HepG2 (cell line): ENCODE results near the gene ORC2. TPM values are rescaled to one million over a fixed set of nuclear protein-coding genes. Genes with fewer than 3 reads are reported as not detected.

Source experiments
- CBFB ChIP-seq: sonication (generic); formaldehyde crosslinking; IDR thresholded peaks from 2 replicates; pipeline ENCODE4 v1.4.0; 2020; ENCODE audit warnings: missing genetic modification reagents
- CCAR2 ChIP-seq: fragments of 200-400 bp; formaldehyde crosslinking; optimal IDR thresholded peaks from 2 replicates; pipeline ENCODE3; 2018; ENCODE audit warnings: low read depth, mild to moderate bottlenecking, low read length, moderate library complexity
- DMAP1 ChIP-seq: IDR thresholded peaks from 2 replicates; pipeline ENCODE4 v1.6.1; 2016
- GZF1 ChIP-seq: sonication (generic); formaldehyde crosslinking; IDR thresholded peaks from 2 replicates; pipeline ENCODE4 v1.5.1; 2020; ENCODE audit warnings: mild to moderate bottlenecking, missing genetic modification reagents
- MATR3 ChIP-seq: sonication (generic); formaldehyde crosslinking; IDR thresholded peaks from 2 replicates; pipeline ENCODE4 v1.4.0; 2020; ENCODE audit warnings: missing genetic modification reagents
- NFATC3 ChIP-seq: sonication (generic); formaldehyde crosslinking; IDR thresholded peaks from 2 replicates; pipeline ENCODE4 v1.5.1; 2020; ENCODE audit warnings: mild to moderate bottlenecking, missing genetic modification reagents
- PAWR ChIP-seq: sonication (generic); formaldehyde crosslinking; IDR thresholded peaks from 2 replicates; pipeline ENCODE4 v1.4.0; 2020; ENCODE audit warnings: missing genetic modification reagents, mild to moderate bottlenecking, borderline replicate concordance
- PPARG ChIP-seq: conservative IDR thresholded peaks from 2 replicates; pipeline ENCODE4 v1.6.1; 2016; ENCODE audit warnings: missing biosample characterization, missing genetic modification reagents
- RCOR2 ChIP-seq: IDR thresholded peaks from 2 replicates; pipeline ENCODE4 v1.6.1; 2016; ENCODE audit warnings: missing biosample characterization, missing genetic modification reagents
- SP1 ChIP-seq, 2 experiments: fragments of 450-650 bp in 1 of 2; sonication (generic) in 1 of 2; formaldehyde crosslinking in 1 of 2; IDR thresholded peaks; 2 replicates each; pipeline versions ENCODE4 v1.4.0 to v1.6.1; 2016 to 2020; ENCODE audit warnings: missing genetic modification reagents in 1 of 2
- SP5 ChIP-seq: IDR thresholded peaks from 2 replicates; pipeline ENCODE4 v1.6.1; 2016; ENCODE audit warnings: low read depth, borderline replicate concordance
- SRSF4 ChIP-seq: fragments of 200-400 bp; formaldehyde crosslinking; IDR thresholded peaks from one replicate; pipeline ENCODE4 v1.6.1; 2018; ENCODE audit warnings: mild to moderate bottlenecking, low read depth, low read length, moderate library complexity; ENCODE audit not compliant: poor library complexity, severe bottlenecking
- SRSF9 ChIP-seq: fragments of 200-400 bp; formaldehyde crosslinking; IDR thresholded peaks from 2 replicates; pipeline ENCODE4 v1.6.1; 2018; ENCODE audit warnings: borderline replicate concordance, mild to moderate bottlenecking, low read depth, low read length; ENCODE audit not compliant: insufficient read depth, poor library complexity, severe bottlenecking
- ZFP1 ChIP-seq: IDR thresholded peaks from 2 replicates; pipeline ENCODE4 v1.6.1; 2016
- ZNF124 ChIP-seq: sonication (generic); formaldehyde crosslinking; IDR thresholded peaks from 2 replicates; pipeline ENCODE4 v1.4.0; 2020; ENCODE audit warnings: missing genetic modification reagents
- ZNF274 ChIP-seq: sonication (generic); formaldehyde crosslinking; IDR thresholded peaks from 2 replicates; pipeline ENCODE4 v1.5.1; 2020; ENCODE audit warnings: mild to moderate bottlenecking, missing genetic modification reagents
- ZNF557 ChIP-seq: sonication (generic); formaldehyde crosslinking; IDR thresholded peaks from 2 replicates; pipeline ENCODE4 v1.4.0; 2020; ENCODE audit warnings: missing genetic modification reagents
- ZNF607 ChIP-seq: sonication (generic); formaldehyde crosslinking; IDR thresholded peaks from 2 replicates; pipeline ENCODE4 v1.5.1; 2020; ENCODE audit warnings: missing genetic modification reagents, mild to moderate bottlenecking, borderline replicate concordance
- ZZZ3 ChIP-seq: sonication (generic); formaldehyde crosslinking; IDR thresholded peaks from 2 replicates; pipeline ENCODE4 v1.4.0; 2020; ENCODE audit warnings: missing genetic modification reagents, mild to moderate bottlenecking, borderline replicate concordance
- polyA plus RNA-seq, 8 experiments: library from polyadenylated mRNA; depleted of rRNA in 3 of 8; stranded (reverse) in 7 of 8; unstranded in 1 of 8; fragments of >200 nt; fragmentation: Illumina TruSeq in 4 of 8; extraction: Trizol in 4 of 8; gene quantifications; 2 replicates each; pipeline versions ENCODE4 v1.2.1 to v1.2.3, GENCODE V29; 2011 to 2016; ENCODE audit warnings: low read depth in 4 of 8, missing spikeins in 1 of 8, mixed read lengths in 1 of 8; ENCODE audit not compliant: insufficient read depth in 1 of 8
- total RNA-seq, 5 experiments: library from RNA; depleted of rRNA; stranded (reverse); fragments of >200 nt; fragmentation: Illumina TruSeq; extraction: Trizol; gene quantifications; 2 replicates each; pipeline ENCODE4 v1.2.3, GENCODE V29; 2016; ENCODE audit warnings: low read depth in 1 of 5
- TF ChIP-seq, protein P1 (sequence below): sonication (generic); formaldehyde crosslinking; IDR thresholded peaks from 2 replicates; pipeline ENCODE4 v1.8.1; 2022; ENCODE audit warnings: low read depth, mild to moderate bottlenecking, missing genetic modification reagents
- TF ChIP-seq, protein P2 (sequence below), 2 experiments: IDR thresholded peaks; 2 replicates each; pipeline ENCODE4 v1.6.1; 2011 to 2012; ENCODE audit warnings: low read length in 2 of 2, borderline replicate concordance in 1 of 2, low read depth in 1 of 2, mild to moderate bottlenecking in 1 of 2, moderate library complexity in 1 of 2
- TF ChIP-seq, protein P3 (sequence below): sonication (generic); formaldehyde crosslinking; IDR thresholded peaks from 2 replicates; pipeline ENCODE4 v1.4.0; 2020; ENCODE audit warnings: missing genetic modification reagents

Gene ORC2
- total and polyA plus RNA-seq, 2 of the 13 experiments (the other 11 are each of a cell fraction or from before 2014, with no cell fraction given), result 19.3 to 73.5 TPM

DNA sequence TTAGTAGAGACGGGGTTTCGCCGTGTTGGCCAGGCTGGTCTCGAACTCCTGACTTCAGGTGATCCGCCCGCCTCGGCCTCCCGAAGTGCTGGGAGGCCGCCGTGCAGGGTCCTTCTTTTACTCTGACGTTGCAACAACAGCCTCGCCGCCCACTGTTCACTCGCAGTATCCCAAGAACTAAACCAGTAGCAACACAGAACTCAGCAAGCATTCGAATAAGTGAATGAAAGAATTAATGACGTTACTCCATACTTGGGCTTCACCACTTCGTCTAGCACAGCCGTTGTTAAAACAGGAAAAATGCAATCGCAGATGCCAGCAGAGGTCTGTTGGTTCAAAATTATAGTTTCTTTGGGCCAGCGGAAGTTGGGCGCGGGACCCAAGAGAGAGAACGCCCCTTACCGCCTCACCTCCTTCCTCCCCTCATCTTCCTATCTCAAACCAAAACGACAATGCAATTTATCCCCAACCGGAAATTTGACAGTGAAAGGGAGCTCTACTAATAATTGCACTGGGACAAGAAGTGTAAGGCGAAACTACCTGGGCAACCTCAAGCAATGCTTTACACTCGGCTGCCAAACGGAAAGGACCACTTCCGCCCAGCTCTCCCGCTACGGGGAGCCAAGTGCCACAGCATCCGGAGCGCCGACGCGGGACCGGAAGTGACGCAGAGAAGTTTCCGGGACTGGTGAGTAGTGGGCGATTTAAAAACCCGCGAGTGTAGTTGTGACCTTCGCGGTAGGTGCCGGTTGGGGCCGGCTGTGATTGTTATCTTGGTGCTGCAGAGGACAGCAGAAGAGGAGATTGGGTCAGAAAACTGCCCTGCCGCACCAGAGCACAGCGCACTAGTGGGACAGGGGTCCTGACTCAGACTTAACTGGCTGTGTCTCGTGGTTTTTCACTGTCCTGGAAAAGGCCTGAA lies 74.5 kb downstream of the ORC2 start, which contains the start of the genes NIF3L1 and PPIL3 (continued):
- TF ChIP-seq, protein P1, sequence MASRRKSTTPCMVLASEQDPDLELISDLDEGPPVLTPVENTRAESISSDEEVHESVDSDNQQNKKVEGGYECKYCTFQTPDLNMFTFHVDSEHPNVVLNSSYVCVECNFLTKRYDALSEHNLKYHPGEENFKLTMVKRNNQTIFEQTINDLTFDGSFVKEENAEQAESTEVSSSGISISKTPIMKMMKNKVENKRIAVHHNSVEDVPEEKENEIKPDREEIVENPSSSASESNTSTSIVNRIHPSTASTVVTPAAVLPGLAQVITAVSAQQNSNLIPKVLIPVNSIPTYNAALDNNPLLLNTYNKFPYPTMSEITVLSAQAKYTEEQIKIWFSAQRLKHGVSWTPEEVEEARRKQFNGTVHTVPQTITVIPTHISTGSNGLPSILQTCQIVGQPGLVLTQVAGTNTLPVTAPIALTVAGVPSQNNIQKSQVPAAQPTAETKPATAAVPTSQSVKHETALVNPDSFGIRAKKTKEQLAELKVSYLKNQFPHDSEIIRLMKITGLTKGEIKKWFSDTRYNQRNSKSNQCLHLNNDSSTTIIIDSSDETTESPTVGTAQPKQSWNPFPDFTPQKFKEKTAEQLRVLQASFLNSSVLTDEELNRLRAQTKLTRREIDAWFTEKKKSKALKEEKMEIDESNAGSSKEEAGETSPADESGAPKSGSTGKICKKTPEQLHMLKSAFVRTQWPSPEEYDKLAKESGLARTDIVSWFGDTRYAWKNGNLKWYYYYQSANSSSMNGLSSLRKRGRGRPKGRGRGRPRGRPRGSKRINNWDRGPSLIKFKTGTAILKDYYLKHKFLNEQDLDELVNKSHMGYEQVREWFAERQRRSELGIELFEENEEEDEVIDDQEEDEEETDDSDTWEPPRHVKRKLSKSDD (CRISPR knock-in tag), result peak; percentile 92
- no peak for TF ChIP-seq SRSF4
- TF ChIP-seq SP5 (CRISPR knock-in tag), result no peak; the same call in 1 of the 2 replicates
- TF ChIP-seq ZNF124 (CRISPR knock-in tag), result peak; percentile 92
- peak; percentile 93; the same call in 1 of the 2 replicates for TF ChIP-seq DMAP1
- TF ChIP-seq SP1 (IDR thresholded peaks at IDR 0.05), result no peak
- peak; percentile 55 for TF ChIP-seq SP1 (CRISPR knock-in tag; IDR thresholded peaks at IDR 0.05)
- TF ChIP-seq CBFB (CRISPR knock-in tag), result peak; percentile 83
- TF ChIP-seq PPARG (CRISPR knock-in tag), result peak; percentile 74
- peak; percentile 31; the same call in 1 of the 2 replicates for TF ChIP-seq ZNF274 (CRISPR knock-in tag)
- TF ChIP-seq ZFP1 (CRISPR knock-in tag), result peak; percentile 12; the same call in 1 of the 2 replicates
- TF ChIP-seq MATR3 (CRISPR knock-in tag), result no peak
- peak; percentile 51; the same call in 1 of the 2 replicates for TF ChIP-seq ZNF557 (CRISPR knock-in tag)
- peak; percentile 7 for TF ChIP-seq RCOR2 (CRISPR knock-in tag)
- no peak for TF ChIP-seq SRSF9
- no peak for TF ChIP-seq PAWR (CRISPR knock-in tag)
- no peak; the same call in 1 of the 2 replicates for TF ChIP-seq NFATC3 (CRISPR knock-in tag)
- TF ChIP-seq ZNF607 (CRISPR knock-in tag), result peak; percentile 96; the same call in 1 of the 2 replicates
- peak; percentile 19 for TF ChIP-seq CCAR2
- TF ChIP-seq, protein P2, sequence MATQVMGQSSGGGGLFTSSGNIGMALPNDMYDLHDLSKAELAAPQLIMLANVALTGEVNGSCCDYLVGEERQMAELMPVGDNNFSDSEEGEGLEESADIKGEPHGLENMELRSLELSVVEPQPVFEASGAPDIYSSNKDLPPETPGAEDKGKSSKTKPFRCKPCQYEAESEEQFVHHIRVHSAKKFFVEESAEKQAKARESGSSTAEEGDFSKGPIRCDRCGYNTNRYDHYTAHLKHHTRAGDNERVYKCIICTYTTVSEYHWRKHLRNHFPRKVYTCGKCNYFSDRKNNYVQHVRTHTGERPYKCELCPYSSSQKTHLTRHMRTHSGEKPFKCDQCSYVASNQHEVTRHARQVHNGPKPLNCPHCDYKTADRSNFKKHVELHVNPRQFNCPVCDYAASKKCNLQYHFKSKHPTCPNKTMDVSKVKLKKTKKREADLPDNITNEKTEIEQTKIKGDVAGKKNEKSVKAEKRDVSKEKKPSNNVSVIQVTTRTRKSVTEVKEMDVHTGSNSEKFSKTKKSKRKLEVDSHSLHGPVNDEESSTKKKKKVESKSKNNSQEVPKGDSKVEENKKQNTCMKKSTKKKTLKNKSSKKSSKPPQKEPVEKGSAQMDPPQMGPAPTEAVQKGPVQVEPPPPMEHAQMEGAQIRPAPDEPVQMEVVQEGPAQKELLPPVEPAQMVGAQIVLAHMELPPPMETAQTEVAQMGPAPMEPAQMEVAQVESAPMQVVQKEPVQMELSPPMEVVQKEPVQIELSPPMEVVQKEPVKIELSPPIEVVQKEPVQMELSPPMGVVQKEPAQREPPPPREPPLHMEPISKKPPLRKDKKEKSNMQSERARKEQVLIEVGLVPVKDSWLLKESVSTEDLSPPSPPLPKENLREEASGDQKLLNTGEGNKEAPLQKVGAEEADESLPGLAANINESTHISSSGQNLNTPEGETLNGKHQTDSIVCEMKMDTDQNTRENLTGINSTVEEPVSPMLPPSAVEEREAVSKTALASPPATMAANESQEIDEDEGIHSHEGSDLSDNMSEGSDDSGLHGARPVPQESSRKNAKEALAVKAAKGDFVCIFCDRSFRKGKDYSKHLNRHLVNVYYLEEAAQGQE (IDR thresholded peaks at IDR 0.05; ENCODE audit: borderline replicate concordance in 1 of 2, low read depth in 1 of 2, low read length in 2 of 2), result peak in 1 of 2 experiments; percentile 80; a peak in 2 of 4 replicates
- 0 out of 2 replicates have a peak, but pooled peaks have one; percentile 24 for TF ChIP-seq GZF1
- TF ChIP-seq ZZZ3 (CRISPR knock-in tag), result peak; percentile 85; the same call in 1 of the 2 replicates
- TF ChIP-seq, protein P3, sequence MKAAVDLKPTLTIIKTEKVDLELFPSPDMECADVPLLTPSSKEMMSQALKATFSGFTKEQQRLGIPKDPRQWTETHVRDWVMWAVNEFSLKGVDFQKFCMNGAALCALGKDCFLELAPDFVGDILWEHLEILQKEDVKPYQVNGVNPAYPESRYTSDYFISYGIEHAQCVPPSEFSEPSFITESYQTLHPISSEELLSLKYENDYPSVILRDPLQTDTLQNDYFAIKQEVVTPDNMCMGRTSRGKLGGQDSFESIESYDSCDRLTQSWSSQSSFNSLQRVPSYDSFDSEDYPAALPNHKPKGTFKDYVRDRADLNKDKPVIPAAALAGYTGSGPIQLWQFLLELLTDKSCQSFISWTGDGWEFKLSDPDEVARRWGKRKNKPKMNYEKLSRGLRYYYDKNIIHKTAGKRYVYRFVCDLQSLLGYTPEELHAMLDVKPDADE (CRISPR knock-in tag), result peak; percentile 95
